PC-9 (cell line): ENCODE data around the gene THOC7.

Source experiments
- CTCF ChIP-seq: fragments of 200-600 bp; sonication (generic); conservative IDR thresholded peaks from 2 replicates; pipeline ENCODE4 v1.6.1; 2017; ENCODE audit warnings: mixed run types, antibody characterized with exemption, mild to moderate bottlenecking, moderate library complexity
- EZH2 ChIP-seq: fragments of 200-600 bp; sonication (generic); IDR thresholded peaks from 2 replicates; pipeline ENCODE4 v1.8.0; 2017; ENCODE audit warnings: antibody characterized with exemption, low read depth

GRCh38 chr3:63795438-63795837, 68.2 kb downstream of the THOC7 start:
- TF ChIP-seq CTCF = no peak
- TF ChIP-seq EZH2 = no peak
